Fibroblast of villous mesenchyme (primary cell): ENCODE measurements around the gene TRAPPC12. TPM values are rescaled to one million over a fixed set of nuclear protein-coding genes. Genes with fewer than 3 reads are reported as not detected.

Experiments used
- DNase-seq: peaks from one replicate; pipeline ENCODE4 v3.0.0-alpha.2; 2010; ENCODE audit warnings: low read depth
- H3K4me3 ChIP-seq: 2 replicates; pipeline ENCODE4 v1.5.1; 2011; ENCODE audit warnings: low read depth, mild to moderate bottlenecking, low read length
- CTCF ChIP-seq: IDR thresholded peaks from 2 replicates; pipeline ENCODE4 v1.5.1; 2012; ENCODE audit warnings: low read depth, mild to moderate bottlenecking, low read length; ENCODE audit not compliant: insufficient read depth
- total RNA-seq: library from RNA; depleted of rRNA; stranded (reverse); fragments of >200 nt; gene quantifications from 2 replicates; pipeline ENCODE4 v1.2.3, GENCODE V29; 2012

TRAPPC12 gene
- total RNA-seq, 1 donor: 50.1 TPM

GRCh38 chr2:3457524-3458395 is 78.3 kb downstream of the TRAPPC12 start:
- no peak overlapping the region for H3K4me3 ChIP-seq
- no peak for DNase-seq
- TF ChIP-seq CTCF: no peak

- no peak for TF ChIP-seq CTCF
- no peak overlapping the region for H3K4me3 ChIP-seq
- no peak for DNase-seq
Observed at GRCh38 chr2:3458396-3459184, 79.1 kb downstream of the TRAPPC12 start.

- TF ChIP-seq CTCF: no peak
- DNase-seq: no peak
- no peak overlapping the region for H3K4me3 ChIP-seq
Observed at GRCh38 chr2:3459185-3460015, 79.9 kb downstream of the TRAPPC12 start.

GRCh38 chr2:3460156-3460555 is 80.7 kb downstream of the TRAPPC12 start:
- H3K4me3 ChIP-seq: no peak overlapping the region
- DNase-seq: no peak
- no peak for TF ChIP-seq CTCF

GRCh38 chr2:3460831-3461800 is 81.6 kb downstream of the TRAPPC12 start:
- TF ChIP-seq CTCF: no peak
- DNase-seq: no peak
- H3K4me3 ChIP-seq: no peak overlapping the region
